ENCODE measurements around the gene FARP1.

FARP1 gene

DNA sequence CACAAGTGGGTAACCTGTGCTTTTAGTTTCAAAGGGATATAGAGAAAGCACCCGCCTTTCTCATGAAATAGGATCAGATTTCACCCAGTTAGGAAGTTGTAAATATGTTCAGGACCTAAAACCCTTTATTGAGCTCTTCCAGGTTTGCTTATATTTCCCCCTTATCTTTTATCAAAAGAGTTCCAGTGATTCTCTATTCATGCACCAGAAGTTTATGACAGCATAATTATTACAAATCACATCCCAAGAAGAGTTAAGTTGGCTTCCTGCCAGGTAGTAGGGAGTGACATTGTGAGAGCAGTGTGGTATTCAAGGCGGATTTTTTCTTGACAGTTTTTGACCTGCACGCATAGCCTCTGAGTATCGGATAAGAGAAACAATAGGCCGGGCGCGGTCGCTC, 243.7 kb downstream of the FARP1 start:
- no peaks in the 10 kb centered on the region for H3K36me3 ChIP-seq
- H3K4me3 ChIP-seq (ENCODE audit: low read depth in 1 of 2, low read length in 1 of 2): no peak overlapping the region
- no peaks in the 10 kb centered on the region for H3K9me3 ChIP-seq
- no peak overlapping the region for H3K27ac ChIP-seq
- TF ChIP-seq, protein P1, sequence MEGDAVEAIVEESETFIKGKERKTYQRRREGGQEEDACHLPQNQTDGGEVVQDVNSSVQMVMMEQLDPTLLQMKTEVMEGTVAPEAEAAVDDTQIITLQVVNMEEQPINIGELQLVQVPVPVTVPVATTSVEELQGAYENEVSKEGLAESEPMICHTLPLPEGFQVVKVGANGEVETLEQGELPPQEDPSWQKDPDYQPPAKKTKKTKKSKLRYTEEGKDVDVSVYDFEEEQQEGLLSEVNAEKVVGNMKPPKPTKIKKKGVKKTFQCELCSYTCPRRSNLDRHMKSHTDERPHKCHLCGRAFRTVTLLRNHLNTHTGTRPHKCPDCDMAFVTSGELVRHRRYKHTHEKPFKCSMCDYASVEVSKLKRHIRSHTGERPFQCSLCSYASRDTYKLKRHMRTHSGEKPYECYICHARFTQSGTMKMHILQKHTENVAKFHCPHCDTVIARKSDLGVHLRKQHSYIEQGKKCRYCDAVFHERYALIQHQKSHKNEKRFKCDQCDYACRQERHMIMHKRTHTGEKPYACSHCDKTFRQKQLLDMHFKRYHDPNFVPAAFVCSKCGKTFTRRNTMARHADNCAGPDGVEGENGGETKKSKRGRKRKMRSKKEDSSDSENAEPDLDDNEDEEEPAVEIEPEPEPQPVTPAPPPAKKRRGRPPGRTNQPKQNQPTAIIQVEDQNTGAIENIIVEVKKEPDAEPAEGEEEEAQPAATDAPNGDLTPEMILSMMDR (IDR thresholded peaks at IDR 0.05): no peak
- H3K27me3 ChIP-seq: peaks cover 56% of the 10 kb centered on the region
- no peaks in the 10 kb centered on the region for H3K4me1 ChIP-seq (ENCODE audit: control insufficient read depth in 1 of 2, insufficient read depth in 1 of 2, low read depth in 1 of 2, low read length in 1 of 2)

GRCh38 chr13:98389319-98389718, 246.4 kb downstream of the FARP1 start:
- Histone ChIP-seq H3K27ac (no peak overlapping the region), H3K4me3 (ENCODE audit: low read depth in 1 of 2, low read length in 1 of 2) (no peak overlapping the region), H3K9me3 (no peaks in the 10 kb centered on the region), H3K27me3 (peaks cover 47% of the 10 kb centered on the region), H3K4me1 (ENCODE audit: control insufficient read depth in 1 of 2, insufficient read depth in 1 of 2, low read depth in 1 of 2, low read length in 1 of 2) (no peaks in the 10 kb centered on the region), H3K36me3 (no peaks in the 10 kb centered on the region)
- TF ChIP-seq, protein P1 (IDR thresholded peaks at IDR 0.05): no peak

DNA sequence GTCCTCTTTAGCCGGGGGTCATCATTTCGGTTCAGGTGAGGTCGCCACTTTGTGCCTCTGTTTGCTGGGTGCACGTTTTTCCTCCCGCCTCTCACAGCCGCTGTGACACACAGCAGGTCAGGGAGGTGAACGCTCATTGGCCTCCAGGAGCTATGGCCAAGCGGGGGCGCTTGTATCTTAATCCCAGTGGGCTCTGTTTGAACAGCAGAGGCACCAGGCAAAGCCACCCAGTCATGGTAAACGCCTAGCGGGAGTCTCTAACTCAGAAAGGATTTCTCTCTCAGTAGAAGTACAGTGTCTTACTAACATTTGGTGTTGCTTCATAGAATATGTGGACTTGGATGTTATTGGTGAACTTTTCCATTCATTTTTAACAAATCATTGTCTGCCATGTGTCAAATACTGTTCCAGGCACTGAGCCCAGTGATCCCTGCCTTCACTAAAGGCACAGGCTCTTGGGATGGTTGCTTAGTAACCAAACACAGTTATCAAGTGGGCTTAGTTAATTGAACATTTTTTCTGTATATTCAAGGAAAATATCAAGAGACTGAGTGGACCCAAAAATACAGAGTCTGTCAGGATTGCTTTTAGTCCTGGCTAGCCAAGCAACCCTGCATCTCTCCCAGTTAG, 247.3 kb downstream of the FARP1 start:
- TF ChIP-seq, protein P1 (IDR thresholded peaks at IDR 0.05): no peak
- no peak overlapping the region for H3K27ac ChIP-seq
- H3K36me3 ChIP-seq: no peaks in the 10 kb centered on the region
- peaks cover 39% of the 10 kb centered on the region for H3K27me3 ChIP-seq
- H3K9me3 ChIP-seq: no peaks in the 10 kb centered on the region
- no peaks in the 10 kb centered on the region for H3K4me1 ChIP-seq (ENCODE audit: control insufficient read depth in 1 of 2, insufficient read depth in 1 of 2, low read depth in 1 of 2, low read length in 1 of 2)
- H3K4me3 ChIP-seq (ENCODE audit: low read depth in 1 of 2, low read length in 1 of 2): no peak overlapping the region

- TF ChIP-seq, protein P1 (IDR thresholded peaks at IDR 0.05): no peak
- H3K4me1 ChIP-seq (ENCODE audit: control insufficient read depth in 1 of 2, insufficient read depth in 1 of 2, low read depth in 1 of 2, low read length in 1 of 2): no peaks in the 10 kb centered on the region
- H3K36me3 ChIP-seq: no peaks in the 10 kb centered on the region
Measured at GRCh38 chr13:98393873-98394272, 251.0 kb downstream of the FARP1 start.

DNA sequence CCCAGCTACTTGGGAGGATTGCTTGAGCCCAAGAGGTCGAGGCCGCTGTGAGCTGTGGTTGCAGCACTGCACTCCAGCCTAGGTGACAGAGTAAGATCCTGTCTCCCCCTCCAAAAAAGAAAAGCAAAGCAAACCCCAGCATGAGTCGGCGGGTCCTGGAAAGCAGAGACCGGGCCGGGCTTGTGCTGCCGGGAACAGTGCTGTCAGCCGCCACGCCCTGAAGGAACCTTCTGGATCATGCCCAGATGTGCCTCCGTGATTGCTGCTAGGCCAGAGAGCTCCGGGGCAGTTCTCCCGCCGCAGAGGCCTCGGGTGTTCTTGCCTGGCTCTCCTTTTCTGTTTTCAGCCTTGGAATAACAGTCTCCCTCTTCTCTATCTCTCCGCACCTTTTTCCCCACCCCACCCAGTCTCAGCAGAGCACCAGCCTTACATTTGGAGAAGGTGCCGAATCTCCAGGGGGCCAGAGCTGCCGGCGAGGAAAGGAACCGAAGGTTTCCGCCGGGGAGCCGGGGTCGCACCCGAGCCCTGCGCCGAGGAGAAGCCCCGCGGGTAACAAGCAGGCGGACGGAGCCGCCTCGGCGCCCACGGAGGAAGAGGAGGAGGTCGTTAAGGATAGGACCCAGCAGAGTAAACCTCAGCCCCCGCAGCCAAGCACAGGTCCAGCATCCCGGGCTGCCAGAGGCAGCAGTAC, 252.1 kb downstream of the FARP1 start:
- Histone ChIP-seq H3K9me3 (no peaks in the 10 kb centered on the region), H3K27ac (no peak overlapping the region), H3K36me3 (no peaks in the 10 kb centered on the region), H3K4me3 (ENCODE audit: low read depth in 1 of 2, low read length in 1 of 2) (no peak overlapping the region), H3K4me1 (ENCODE audit: control insufficient read depth in 1 of 2, insufficient read depth in 1 of 2, low read depth in 1 of 2, low read length in 1 of 2) (no peaks in the 10 kb centered on the region), H3K27me3 (peaks cover 34% of the 10 kb centered on the region)
- TF ChIP-seq, protein P1 (IDR thresholded peaks at IDR 0.05): no peak

More at GRCh38 chr13:98393873-98394272, 251.0 kb downstream of the FARP1 start:
- Histone ChIP-seq H3K27ac (no peak overlapping the region), H3K9me3 (no peaks in the 10 kb centered on the region), H3K4me3 (ENCODE audit: low read depth in 1 of 2, low read length in 1 of 2) (no peak overlapping the region), H3K27me3 (peaks cover 36% of the 10 kb centered on the region)

Measured in neutrophil (primary cell).